ENCODE results near the gene CFAP46. TPM values are rescaled to one million over a fixed set of nuclear protein-coding genes. Genes with fewer than 3 reads are reported as not detected.
"Not testable (repeated sequence)": the region's sequence is repeated elsewhere in the genome, so short reads cannot be mapped to it uniquely, and the experiment has no call there.

Gene CFAP46
- total RNA-seq, 3 donors from 2014 or later (not counting 1 experiment from before 2014, with no cell fraction given): 0.35 TPM; not detected in 2

GRCh38 chr10:132826524-132827422, 115.6 kb downstream of the CFAP46 start:
- H3K27me3 Mint-ChIP-seq (ENCODE audit: low read depth in 2 of 2): peaks cover 3 to 14% of the 10 kb centered on the region in 2 donors
- ATAC-seq: no peak
- intact Hi-C loops (cut with micrococcal nuclease): no loop called here
- TF ChIP-seq, protein P1, sequence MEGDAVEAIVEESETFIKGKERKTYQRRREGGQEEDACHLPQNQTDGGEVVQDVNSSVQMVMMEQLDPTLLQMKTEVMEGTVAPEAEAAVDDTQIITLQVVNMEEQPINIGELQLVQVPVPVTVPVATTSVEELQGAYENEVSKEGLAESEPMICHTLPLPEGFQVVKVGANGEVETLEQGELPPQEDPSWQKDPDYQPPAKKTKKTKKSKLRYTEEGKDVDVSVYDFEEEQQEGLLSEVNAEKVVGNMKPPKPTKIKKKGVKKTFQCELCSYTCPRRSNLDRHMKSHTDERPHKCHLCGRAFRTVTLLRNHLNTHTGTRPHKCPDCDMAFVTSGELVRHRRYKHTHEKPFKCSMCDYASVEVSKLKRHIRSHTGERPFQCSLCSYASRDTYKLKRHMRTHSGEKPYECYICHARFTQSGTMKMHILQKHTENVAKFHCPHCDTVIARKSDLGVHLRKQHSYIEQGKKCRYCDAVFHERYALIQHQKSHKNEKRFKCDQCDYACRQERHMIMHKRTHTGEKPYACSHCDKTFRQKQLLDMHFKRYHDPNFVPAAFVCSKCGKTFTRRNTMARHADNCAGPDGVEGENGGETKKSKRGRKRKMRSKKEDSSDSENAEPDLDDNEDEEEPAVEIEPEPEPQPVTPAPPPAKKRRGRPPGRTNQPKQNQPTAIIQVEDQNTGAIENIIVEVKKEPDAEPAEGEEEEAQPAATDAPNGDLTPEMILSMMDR (IDR thresholded peaks at IDR 0.05): no peak
- Histone ChIP-seq H3K9me3 (ENCODE audit: control insufficient read depth, insufficient read depth, low read length) (peaks cover 7% of the 10 kb centered on the region), H3K27me3 (ENCODE audit: control insufficient read depth, insufficient read depth, low read length) (no peaks in the 10 kb centered on the region), H3K4me3 (ENCODE audit: low read length) (no peak overlapping the region), H3K27ac (ENCODE audit: low read length) (no peak overlapping the region), H3K36me3 (ENCODE audit: control insufficient read depth, insufficient read depth, low read length) (no peaks in the 10 kb centered on the region), H3K4me1 (ENCODE audit: control insufficient read depth, insufficient read depth, low read length) (no peaks in the 10 kb centered on the region)
- WGBS (ENCODE audit: insufficient coverage): 95% methylated on average over 33 of the region's 36 CpGs
- no peak overlapping the region for H3K27ac Mint-ChIP-seq
- no peak overlapping the region for H3K4me3 Mint-ChIP-seq
- no peak for DNase-seq
- H3K9me3 Mint-ChIP-seq: no peaks in the 10 kb centered on the region
- no peaks in the 10 kb centered on the region for H3K4me1 Mint-ChIP-seq
- H3K36me3 Mint-ChIP-seq: no peaks in the 10 kb centered on the region

- H3K27me3 ChIP-seq (ENCODE audit: control insufficient read depth, insufficient read depth, low read length); H3K36me3 ChIP-seq (ENCODE audit: control insufficient read depth, insufficient read depth, low read length); ATAC-seq; DNase-seq; H3K4me3 Mint-ChIP-seq; H3K9me3 ChIP-seq (ENCODE audit: control insufficient read depth, insufficient read depth, low read length); H3K27ac Mint-ChIP-seq; H3K36me3 Mint-ChIP-seq; H3K27ac ChIP-seq (ENCODE audit: low read length); H3K4me1 ChIP-seq (ENCODE audit: control insufficient read depth, insufficient read depth, low read length); intact Hi-C loops (cut with micrococcal nuclease); H3K27me3 Mint-ChIP-seq (ENCODE audit: low read depth in 2 of 2); H3K4me3 ChIP-seq (ENCODE audit: low read length); H3K4me1 Mint-ChIP-seq; H3K9me3 Mint-ChIP-seq: not testable (repeated sequence)
- WGBS (ENCODE audit: insufficient coverage): 88% methylated on average over 34 of the region's 34 CpGs
Observed at GRCh38 chr10:132825783-132826523, 116.4 kb downstream of the CFAP46 start.

DNA sequence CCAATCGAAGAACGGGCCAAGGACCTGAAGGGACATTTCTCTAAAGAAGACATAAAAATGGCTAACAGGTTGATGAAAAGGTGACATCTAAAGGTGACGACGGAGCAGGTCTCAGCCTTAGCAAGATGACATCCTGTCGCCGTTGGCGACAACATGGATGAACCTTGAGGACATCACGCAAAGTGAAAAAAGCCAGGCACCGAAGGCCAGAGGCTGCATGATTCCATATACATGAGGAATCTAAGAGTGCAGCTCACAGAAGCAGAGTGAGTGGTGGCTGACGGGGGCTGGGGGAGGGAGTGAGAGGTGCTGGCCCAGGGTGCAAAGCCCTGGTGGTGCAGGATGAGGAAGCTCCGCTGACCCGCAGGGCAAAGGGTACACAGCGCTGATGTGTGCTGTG, 122.3 kb downstream of the CFAP46 start:
- Mint-ChIP-seq H3K4me1 (no peaks in the 10 kb centered on the region), H3K27me3 (ENCODE audit: low read depth in 2 of 2) (peaks cover 11 to 14% of the 10 kb centered on the region in 2 donors), H3K4me3 (no peak overlapping the region), H3K27ac (no peak overlapping the region), H3K36me3 (no peaks in the 10 kb centered on the region), H3K9me3 (no peaks in the 10 kb centered on the region)
- Histone ChIP-seq H3K4me3 (ENCODE audit: low read length) (no peak overlapping the region), H3K27me3 (ENCODE audit: control insufficient read depth, insufficient read depth, low read length) (no peaks in the 10 kb centered on the region), H3K27ac (ENCODE audit: low read length) (no peak overlapping the region), H3K36me3 (ENCODE audit: control insufficient read depth, insufficient read depth, low read length) (no peaks in the 10 kb centered on the region), H3K4me1 (ENCODE audit: control insufficient read depth, insufficient read depth, low read length) (no peaks in the 10 kb centered on the region), H3K9me3 (ENCODE audit: control insufficient read depth, insufficient read depth, low read length) (no peaks in the 10 kb centered on the region)
- 92% methylated on average over 13 of the region's 13 CpGs for WGBS (ENCODE audit: insufficient coverage)
- intact Hi-C loops (cut with micrococcal nuclease): no loop called here
- ATAC-seq: no peak
- TF ChIP-seq, protein P1 (IDR thresholded peaks at IDR 0.05): no peak
- DNase-seq: no peak

DNA sequence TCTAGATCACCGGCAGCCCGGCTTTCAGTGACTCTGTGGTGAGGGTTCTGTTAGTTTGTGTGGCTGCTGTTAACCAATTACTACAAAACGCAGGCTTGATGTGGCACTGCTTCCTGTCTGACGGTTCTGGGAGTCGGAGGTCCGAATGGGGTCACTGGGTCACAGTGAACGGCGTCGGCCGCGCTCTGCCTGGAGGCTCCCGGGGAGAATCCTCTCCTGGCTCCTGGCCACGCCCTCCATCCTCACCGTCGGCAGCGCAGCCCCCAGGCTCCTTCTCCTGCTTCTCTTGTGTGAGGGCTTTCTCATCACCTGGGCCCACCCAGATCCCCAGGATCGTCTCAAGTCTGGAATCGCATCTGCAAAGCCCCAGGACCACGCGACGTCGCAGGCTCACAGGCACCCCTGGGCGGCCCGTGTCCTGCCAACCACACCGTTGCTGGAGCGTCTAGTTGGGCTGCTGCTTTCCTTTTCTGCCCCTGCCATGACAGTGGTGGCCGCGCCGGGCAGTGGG, 124.6 kb downstream of the CFAP46 start:
- Histone ChIP-seq H3K27ac (ENCODE audit: low read length) (no peak overlapping the region), H3K9me3 (ENCODE audit: control insufficient read depth, insufficient read depth, low read length) (no peaks in the 10 kb centered on the region), H3K4me1 (ENCODE audit: control insufficient read depth, insufficient read depth, low read length) (no peaks in the 10 kb centered on the region), H3K4me3 (ENCODE audit: low read length) (no peak overlapping the region), H3K36me3 (ENCODE audit: control insufficient read depth, insufficient read depth, low read length) (no peaks in the 10 kb centered on the region), H3K27me3 (ENCODE audit: control insufficient read depth, insufficient read depth, low read length) (no peaks in the 10 kb centered on the region)
- intact Hi-C loops (cut with micrococcal nuclease): no loop called here
- 84% methylated on average over 26 of the region's 29 CpGs for WGBS (ENCODE audit: insufficient coverage)
- no peak overlapping the region for H3K27ac Mint-ChIP-seq
- TF ChIP-seq, protein P1 (IDR thresholded peaks at IDR 0.05): no peak
- no peak overlapping the region for H3K4me3 Mint-ChIP-seq
- peaks cover 11 to 14% of the 10 kb centered on the region in 2 donors for H3K27me3 Mint-ChIP-seq (ENCODE audit: low read depth in 2 of 2)
- ATAC-seq: no peak
- H3K4me1 Mint-ChIP-seq: no peaks in the 10 kb centered on the region
- H3K36me3 Mint-ChIP-seq: no peaks in the 10 kb centered on the region
- no peaks in the 10 kb centered on the region for H3K9me3 Mint-ChIP-seq
- DNase-seq: no peak

All from natural killer cell (primary cell).